ENCODE measurements around the gene MTMR10.

Gene MTMR10

GRCh38 chr15:30917013-30917412, 74.4 kb downstream of the MTMR10 start:
- TF ChIP-seq CTCF (conservative IDR thresholded peaks at IDR 0.05; ENCODE audit: low read depth, low read length), result no peak
- no peak for DNase-seq (ENCODE audit: low read depth)
- no peak overlapping the region for H3K4me3 ChIP-seq (ENCODE audit: low read length)

- TF ChIP-seq CTCF (conservative IDR thresholded peaks at IDR 0.05; ENCODE audit: low read depth, low read length), result no peak
- no peak overlapping the region for H3K4me3 ChIP-seq (ENCODE audit: low read length)
- no peak for DNase-seq (ENCODE audit: low read depth)
Observed at GRCh38 chr15:30913761-30914160, 77.7 kb downstream of the MTMR10 start.

GRCh38 chr15:30906366-30906765, 85.1 kb downstream of the MTMR10 start:
- no peak for TF ChIP-seq CTCF (conservative IDR thresholded peaks at IDR 0.05; ENCODE audit: low read depth, low read length)
- H3K4me3 ChIP-seq (ENCODE audit: low read length), result no peak overlapping the region
- no peak for DNase-seq (ENCODE audit: low read depth)

- no peak overlapping the region for H3K4me3 ChIP-seq (ENCODE audit: low read length)
- peak; percentile 38 for TF ChIP-seq CTCF (conservative IDR thresholded peaks at IDR 0.05; ENCODE audit: low read depth, low read length)
- DNase-seq (ENCODE audit: low read depth), result no peak
Observed at GRCh38 chr15:30905821-30906220, 85.6 kb downstream of the MTMR10 start.

GRCh38 chr15:30904812-30905211, 86.6 kb downstream of the MTMR10 start:
- peak overlapping the region; percentile 79 for H3K4me3 ChIP-seq (ENCODE audit: low read length)
- no peak for DNase-seq (ENCODE audit: low read depth)
- no peak for TF ChIP-seq CTCF (conservative IDR thresholded peaks at IDR 0.05; ENCODE audit: low read depth, low read length)

- TF ChIP-seq CTCF (conservative IDR thresholded peaks at IDR 0.05; ENCODE audit: low read depth, low read length), result no peak
- peak within 1 kb of the TSS; percentile 79 for H3K4me3 ChIP-seq (ENCODE audit: low read length)
- peak; percentile 59 for DNase-seq (ENCODE audit: low read depth)
Observed at GRCh38 chr15:30903497-30904187, 87.8 kb downstream of the MTMR10 start, which contains the start of gene FAN1. FAN1 (plus strand) TSS chr15:30903915; CDS start chr15:30904664, 749 bp downstream.

- DNase-seq (ENCODE audit: low read depth), result no peak
- TF ChIP-seq CTCF (conservative IDR thresholded peaks at IDR 0.05; ENCODE audit: low read depth, low read length), result no peak
- no peak overlapping the region for H3K4me3 ChIP-seq (ENCODE audit: low read length)
Observed at GRCh38 chr15:30901889-30902288, 89.5 kb downstream of the MTMR10 start.
